ENCODE results near the gene SARS1. TPM values are rescaled to one million over a fixed set of nuclear protein-coding genes. Genes with fewer than 3 reads are reported as not detected.
"Not testable (repeated sequence)": the region's sequence is repeated elsewhere in the genome, so short reads cannot be mapped to it uniquely, and the experiment has no call there.

The SARS1 gene
- total and polyA plus RNA-seq, 5 donors, result 84.5 to 146 (median 134) TPM

GRCh38 chr1:109282952-109283747 lies 69.4 kb downstream of the SARS1 start, which contains the start of gene PSRC1:
PSRC1 (minus strand) TSS chr1:109283145.
- H3K27ac ChIP-seq (ENCODE audit: low read length), result peak within 1 kb of the TSS; percentile 65
- H3K4me3 ChIP-seq (ENCODE audit: low read length), result peak within 1 kb of the TSS; percentile 44
- ATAC-seq, result peak; percentile 99
- H3K4me1 ChIP-seq (ENCODE audit: control insufficient read depth, insufficient read depth, low read length), result peaks cover 8% of the 10 kb centered on the region
- H3K9me3 ChIP-seq (ENCODE audit: control insufficient read depth, low read length), result no peaks in the 10 kb centered on the region
- peak; percentile 97 to 98 (median 98) for DNase-seq
- no peaks in the 10 kb centered on the region for H3K27me3 ChIP-seq (ENCODE audit: control insufficient read depth, insufficient read depth)
- intact Hi-C loops (cut with DNase I), result loop anchor here in 1 of 4 donors (2.0 kb wide), 1 partner anchor 24 kb away; the partner anchor contains the start of gene MYBPHL
- under 1% methylated on average over 56 of the region's 56 CpGs for WGBS

- 43% methylated on average over 17 of the region's 17 CpGs for WGBS
- Histone ChIP-seq H3K9me3 (ENCODE audit: control insufficient read depth, low read length) (no peaks in the 10 kb centered on the region), H3K4me3 (ENCODE audit: low read length) (peak overlapping the region; percentile 44), H3K27me3 (ENCODE audit: control insufficient read depth, insufficient read depth) (no peaks in the 10 kb centered on the region), H3K27ac (ENCODE audit: low read length) (peak overlapping the region; percentile 65), H3K4me1 (ENCODE audit: control insufficient read depth, insufficient read depth, low read length) (peaks cover 8% of the 10 kb centered on the region)
- DNase-seq, result no peak
- ATAC-seq, result no peak
- intact Hi-C loops (cut with DNase I), result loop anchor here in 1 of 4 donors (2.0 kb wide), 1 partner anchor 23 kb away; the partner anchor contains the start of gene MYBPHL
Observed at GRCh38 chr1:109283748-109284600, 70.3 kb downstream of the SARS1 start.

- H3K4me3 ChIP-seq (ENCODE audit: low read length); intact Hi-C loops (cut with DNase I); H3K9me3 ChIP-seq (ENCODE audit: control insufficient read depth, low read length); ATAC-seq; H3K27ac ChIP-seq (ENCODE audit: low read length); H3K4me1 ChIP-seq (ENCODE audit: control insufficient read depth, insufficient read depth, low read length); DNase-seq; H3K27me3 ChIP-seq (ENCODE audit: control insufficient read depth, insufficient read depth): not testable (repeated sequence)
- 87% methylated on average over 5 of the region's 5 CpGs for WGBS
Observed at GRCh38 chr1:109286762-109287161, 73.0 kb downstream of the SARS1 start.

Other genes with a start within 250 kb of the SARS1 start
- gene WDR47, start 171.8 kb upstream of the SARS1 start, total RNA-seq, result 10 to 100 TPM; 14.6 to 19.0 (median 16.6) TPM
- gene WDR47, start 171.8 kb upstream of the SARS1 start, polyA plus RNA-seq, result 5.2 TPM
- 10 to 100 TPM; 59.2 to 67.3 (median 64.5) TPM for gene TAF13, start 137.9 kb upstream of the SARS1 start, total RNA-seq
- 56.7 TPM for gene TAF13, start 137.9 kb upstream of the SARS1 start, polyA plus RNA-seq
- gene TMEM167B, start 123.2 kb upstream of the SARS1 start, total RNA-seq, result 10 to 100 TPM; 38.2 to 60.6 (median 48.5) TPM
- gene TMEM167B, start 123.2 kb upstream of the SARS1 start, polyA plus RNA-seq, result 17.1 TPM
- gene ELAPOR1, start 99.8 kb upstream of the SARS1 start, total RNA-seq, result under 1 TPM; 0.28 to 0.51 (median 0.30) TPM
- gene ELAPOR1, start 99.8 kb upstream of the SARS1 start, polyA plus RNA-seq, result 0.18 TPM
- 10 to 100 TPM; 19.1 to 33.2 (median 28.4) TPM for gene CELSR2, start 35.6 kb downstream of the SARS1 start, total RNA-seq
- gene CELSR2, start 35.6 kb downstream of the SARS1 start, polyA plus RNA-seq, result 16.0 TPM
- gene PSRC1, start 69.2 kb downstream of the SARS1 start, total RNA-seq, result 1 to 10 TPM; 1.6 to 4.6 (median 2.3) TPM
- 2.8 TPM for gene PSRC1, start 69.2 kb downstream of the SARS1 start, polyA plus RNA-seq
- 100 to 1,000 TPM; 115 to 521 (median 226) TPM for gene MYBPHL, start 93.1 kb downstream of the SARS1 start, total RNA-seq
- gene MYBPHL, start 93.1 kb downstream of the SARS1 start, polyA plus RNA-seq, result 322 TPM
- gene SORT1, start 184.0 kb downstream of the SARS1 start, total RNA-seq, result 100 to 1,000 TPM; 119 to 170 (median 138) TPM
- 57.6 TPM for gene SORT1, start 184.0 kb downstream of the SARS1 start, polyA plus RNA-seq
- 10 to 100 TPM; 49.1 to 60.2 (median 55.9) TPM for gene PSMA5, start 212.5 kb downstream of the SARS1 start, total RNA-seq
- gene PSMA5, start 212.5 kb downstream of the SARS1 start, polyA plus RNA-seq, result 49.8 TPM

Data from right cardiac atrium (tissue), 5 donors.